GM12892 (cell line): ENCODE results near the gene MICAL1.

ENCODE experiments used
- POLR2A ChIP-seq: IDR thresholded peaks from 2 replicates; pipeline ENCODE4 v1.6.1; 2011; ENCODE audit warnings: low read depth, low read length, control low read depth
- POLR2AphosphoS5 ChIP-seq: IDR thresholded peaks from 2 replicates; pipeline ENCODE4 v1.6.1; 2011; ENCODE audit warnings: low read depth, low read length, control low read depth
- TAF1 ChIP-seq: IDR thresholded peaks from 2 replicates; pipeline ENCODE4 v1.6.1; 2011; ENCODE audit warnings: low read depth, mild to moderate bottlenecking, control low read depth, low read length, borderline replicate concordance

DNA sequence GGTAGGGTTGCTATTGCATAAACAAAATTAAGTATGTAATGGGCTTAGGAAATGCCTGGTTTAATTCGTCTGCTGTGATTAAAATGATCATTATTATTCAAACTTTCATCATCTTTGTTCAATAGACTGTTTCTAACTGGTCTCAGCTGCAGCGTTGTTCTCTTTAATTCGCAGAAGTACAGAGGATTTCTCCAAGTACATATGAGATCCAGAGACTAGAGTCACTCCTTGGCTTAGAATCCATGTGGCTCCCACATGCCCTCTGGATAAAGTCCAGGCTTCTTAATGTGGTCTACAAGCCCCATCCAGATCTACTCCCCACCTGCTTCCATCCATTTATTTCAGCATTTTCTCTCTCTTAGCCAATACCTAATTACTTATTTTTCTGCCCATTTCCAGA, 28.6 kb upstream of the MICAL1 start:
- no peak for TF ChIP-seq POLR2A
- TF ChIP-seq POLR2AphosphoS5, result no peak
- TF ChIP-seq TAF1, result no peak
